Measurements from ENCODE around the gene NKD1.

The NKD1 gene

DNA sequence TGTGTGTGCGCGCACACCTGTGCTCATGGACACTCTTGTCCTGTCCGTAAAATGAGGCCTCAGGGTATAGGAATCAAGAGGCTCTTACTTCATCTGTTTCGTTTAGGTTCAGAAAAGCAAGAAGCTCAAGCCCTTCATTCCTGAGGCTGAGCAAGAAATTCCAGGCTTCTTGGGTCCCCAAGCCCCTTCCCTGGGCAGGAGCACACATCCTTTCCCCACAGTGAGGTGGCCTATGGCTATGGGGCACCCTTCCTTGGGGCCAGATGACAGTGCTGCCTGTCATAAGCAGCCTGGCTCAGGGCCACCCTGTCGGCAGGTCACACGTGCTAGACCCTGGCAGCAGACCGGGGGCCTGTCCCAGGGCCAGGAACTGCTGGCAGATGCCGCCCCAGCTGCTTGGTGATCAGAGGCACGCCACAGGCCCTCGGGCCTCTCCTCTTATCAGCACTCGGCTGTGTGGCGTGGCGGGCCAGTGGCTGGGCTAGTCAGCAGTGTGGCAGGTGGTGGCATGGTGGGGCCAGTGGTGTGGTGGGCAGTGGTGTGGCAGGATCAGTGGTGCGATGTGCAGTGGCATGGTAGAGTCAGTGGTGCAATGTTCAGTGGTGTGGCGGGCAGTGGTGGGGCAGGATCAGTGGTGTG, 50.2 kb downstream of the NKD1 start:
- DNase-seq (ENCODE audit: low read depth in 2 of 2, low spot score in 1 of 2): no peak

DNA sequence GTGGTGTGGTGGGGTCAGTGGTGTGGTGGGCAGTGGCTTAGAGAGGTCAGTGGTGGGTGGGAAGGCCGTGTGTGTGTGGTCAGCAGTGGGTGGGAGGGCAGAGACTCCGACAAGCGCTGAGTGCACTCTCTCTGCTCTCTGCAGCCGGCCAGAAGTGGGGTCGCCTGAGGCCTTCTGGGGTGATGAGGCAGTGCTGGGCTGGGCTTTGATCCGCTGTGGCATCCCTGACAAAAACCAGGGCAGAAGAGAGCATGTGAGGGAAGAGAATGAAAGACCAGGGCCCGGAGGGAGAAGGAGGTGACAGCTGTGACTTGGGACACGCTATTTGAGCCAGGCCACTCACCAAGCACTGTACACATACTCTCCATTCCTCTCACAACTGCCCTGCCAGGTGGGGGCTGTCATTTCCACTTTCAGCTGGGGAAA, 50.8 kb downstream of the NKD1 start:
- DNase-seq (ENCODE audit: low read depth in 2 of 2, low spot score in 1 of 2): no peak

DNA sequence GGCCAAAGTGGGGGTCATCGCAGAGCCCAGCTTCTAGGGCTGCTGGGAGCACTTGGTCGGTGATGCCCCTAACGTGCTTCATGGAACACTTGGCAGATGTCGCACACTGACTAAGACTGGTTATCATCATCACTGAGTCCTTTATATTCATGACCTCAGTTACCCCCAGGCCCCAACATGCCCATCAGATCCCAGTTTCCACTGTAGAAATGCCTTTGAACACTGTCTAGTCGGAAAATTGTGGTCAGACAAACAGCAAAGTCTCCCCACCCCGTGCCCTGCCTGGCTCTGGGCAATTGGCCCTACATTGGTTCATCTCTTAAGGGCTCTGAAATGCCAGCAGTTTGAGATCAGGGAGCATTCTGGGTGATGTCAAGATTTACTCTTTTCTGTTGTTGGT, 51.3 kb downstream of the NKD1 start:
- DNase-seq (ENCODE audit: low read depth in 2 of 2, low spot score in 1 of 2): no peak

DNA sequence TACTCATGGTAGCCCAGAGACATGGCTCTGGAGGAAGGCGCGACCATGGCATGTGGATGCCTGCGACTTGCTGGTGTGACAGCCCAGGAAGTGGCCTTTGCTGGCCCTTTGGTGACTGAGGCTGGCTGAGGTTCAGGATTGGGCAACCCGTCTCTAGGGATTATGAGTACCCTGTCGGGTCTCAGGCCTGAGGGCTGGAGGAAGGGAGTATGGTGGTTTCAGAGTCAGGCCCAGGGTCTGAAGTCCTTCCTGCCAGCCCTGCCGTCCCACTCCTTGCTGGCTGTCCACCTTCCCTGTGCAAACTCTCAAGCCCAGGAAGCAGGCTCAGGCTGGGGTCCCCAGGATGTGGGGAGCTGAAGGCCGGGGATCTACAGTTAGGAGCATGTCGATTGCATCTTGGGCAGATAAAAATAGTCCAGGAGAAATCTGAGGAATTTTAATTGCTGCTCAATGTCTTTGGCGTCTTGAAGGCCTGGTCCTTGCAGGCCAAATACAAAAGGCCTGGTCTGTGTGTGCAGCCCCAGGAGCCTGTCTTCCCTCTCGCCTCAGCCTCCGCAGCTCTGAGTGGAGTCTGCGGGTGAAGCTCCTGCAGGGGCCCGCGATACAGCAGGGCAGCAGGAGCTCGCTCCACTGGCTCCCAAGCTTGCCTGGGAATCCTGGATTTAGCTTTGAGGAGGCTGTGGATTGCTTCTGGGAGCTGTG, 52.5 kb downstream of the NKD1 start:
- DNase-seq (ENCODE audit: low read depth in 2 of 2, low spot score in 1 of 2): no peak

DNA sequence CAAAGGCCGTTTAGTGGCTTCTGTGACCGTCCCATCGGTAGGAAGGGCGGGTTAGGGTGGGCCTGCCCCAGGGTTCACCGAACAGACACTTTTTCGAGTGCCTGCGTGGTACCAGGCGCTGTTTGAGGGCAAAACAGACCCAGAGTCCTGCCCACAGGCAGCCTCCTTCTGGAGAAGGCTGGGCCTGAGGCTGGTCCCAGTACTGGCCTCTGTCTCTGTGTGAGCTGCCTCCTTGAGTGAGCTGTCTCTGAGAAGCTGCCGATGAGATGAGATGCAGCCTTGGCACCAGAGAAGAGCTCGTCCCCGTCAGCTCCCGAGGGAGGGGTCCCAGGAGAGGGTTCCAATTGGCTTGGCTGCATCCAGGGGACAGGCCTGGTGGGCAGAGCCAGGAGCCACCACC, 53.1 kb downstream of the NKD1 start:
- DNase-seq (ENCODE audit: low read depth in 2 of 2, low spot score in 1 of 2): no peak

DNA sequence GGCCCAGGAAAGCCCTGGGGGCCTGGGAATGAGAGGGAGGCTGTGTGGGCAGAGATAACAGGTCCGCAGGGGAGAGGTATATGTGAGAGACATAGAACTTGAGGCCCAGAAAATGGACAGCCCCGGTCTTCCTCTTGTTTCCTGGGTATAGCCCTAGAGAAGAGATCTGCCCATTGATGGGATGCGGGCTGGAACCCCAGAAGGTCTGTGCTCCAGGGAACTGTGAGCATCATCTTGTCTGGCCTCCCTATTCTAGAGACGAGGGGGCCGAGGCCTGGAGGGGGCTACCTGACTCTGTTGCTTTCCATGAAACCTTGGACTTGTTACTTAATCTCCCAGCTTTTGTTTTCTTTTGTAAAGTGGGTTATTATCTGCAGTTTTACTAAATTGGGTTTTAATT, 53.9 kb downstream of the NKD1 start:
- no peak for DNase-seq (ENCODE audit: low read depth in 2 of 2, low spot score in 1 of 2)

DNA sequence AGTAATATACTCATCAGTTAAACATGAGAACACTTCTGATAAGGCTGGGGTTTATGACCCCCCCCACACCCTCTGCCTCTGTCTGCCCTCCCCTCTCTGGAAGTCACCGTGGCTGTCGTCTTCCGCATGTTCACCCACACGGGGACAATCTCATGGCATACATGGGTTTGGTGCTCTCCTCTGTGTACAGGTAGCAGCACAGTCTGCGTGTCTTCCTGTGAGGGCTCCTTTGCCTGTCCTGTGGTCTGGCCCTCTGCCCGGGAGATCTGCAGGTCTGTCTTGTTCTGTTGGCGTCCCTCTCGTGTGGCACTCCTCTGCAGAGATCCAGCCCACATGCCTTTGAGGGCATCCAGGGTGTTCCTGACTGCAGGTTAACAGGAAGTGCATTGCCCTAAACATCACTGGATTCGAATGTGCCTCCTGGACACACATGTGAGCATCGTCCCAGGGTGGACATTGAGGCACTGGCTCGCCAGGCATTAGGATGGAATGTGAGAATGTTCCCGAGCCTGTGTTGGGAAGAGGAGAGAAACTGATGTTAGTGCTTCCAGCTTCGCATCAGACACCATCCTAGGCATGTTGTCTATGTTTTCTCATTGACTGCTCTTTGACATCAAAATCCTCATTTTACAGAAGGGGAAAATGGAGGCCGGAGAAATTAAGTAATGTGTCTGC, 54.5 kb downstream of the NKD1 start:
- no peak for DNase-seq (ENCODE audit: low read depth in 2 of 2, low spot score in 1 of 2)

DNA sequence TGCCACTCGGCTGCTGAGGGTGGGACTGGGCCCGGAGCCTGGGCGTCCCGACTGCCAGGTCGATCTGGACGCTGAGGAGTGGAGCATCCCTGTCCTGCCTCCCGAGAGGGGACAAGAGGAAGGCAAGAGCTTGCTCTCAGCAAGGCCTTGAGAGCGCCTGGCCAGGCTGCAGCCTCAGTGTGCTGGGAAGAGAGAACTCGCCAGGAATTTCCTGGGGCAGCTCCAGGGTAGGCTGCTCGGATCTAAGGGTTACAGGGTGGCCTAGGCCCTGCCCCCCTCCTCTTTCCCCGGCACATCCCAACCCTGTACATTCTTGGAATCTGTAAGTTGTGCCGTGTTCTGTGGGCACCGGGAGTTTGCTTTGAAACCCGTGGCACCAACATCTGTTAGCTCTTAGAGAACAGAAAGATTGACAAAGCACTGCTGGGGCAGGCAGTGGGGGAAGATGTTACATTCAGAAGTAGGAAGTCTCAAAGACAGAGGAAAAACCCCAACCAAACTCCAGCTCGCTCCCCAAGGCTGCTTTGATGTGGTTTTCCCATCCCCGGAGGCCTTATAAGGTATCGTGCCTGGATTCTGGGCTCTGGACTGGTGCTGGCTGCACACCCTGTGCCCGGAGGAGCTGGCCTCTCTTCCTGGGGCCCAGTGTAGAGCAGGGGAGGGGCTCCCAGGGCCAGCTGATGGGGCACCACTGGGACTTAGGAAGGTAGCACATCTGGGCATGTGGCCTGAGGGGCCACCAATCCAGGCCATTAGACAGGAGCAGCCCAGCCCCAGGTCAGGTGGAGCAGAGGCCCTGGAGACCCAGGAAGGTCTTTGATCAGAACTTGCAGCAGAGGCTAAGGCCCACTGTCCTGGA, 55.2 kb downstream of the NKD1 start:
- no peak for DNase-seq (ENCODE audit: low read depth in 2 of 2, low spot score in 1 of 2)

DNA sequence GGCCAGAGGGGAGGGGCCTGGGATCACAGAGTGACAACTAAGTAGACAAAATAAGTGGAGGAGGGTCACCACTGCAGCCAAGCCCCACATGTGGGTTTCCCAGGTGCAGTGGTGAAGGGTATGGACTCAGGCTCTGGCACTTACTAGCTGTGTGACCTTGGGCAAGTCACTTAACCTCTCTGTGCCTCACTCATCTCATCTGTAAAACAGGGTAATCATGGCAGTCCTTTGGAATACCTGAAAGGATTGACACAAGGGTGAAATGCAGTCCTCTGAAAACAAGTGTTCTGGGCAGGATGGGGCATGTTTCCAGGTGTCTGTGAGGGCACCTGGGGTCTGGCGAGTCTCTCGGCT, 55.8 kb downstream of the NKD1 start:
- DNase-seq (ENCODE audit: low read depth in 2 of 2, low spot score in 1 of 2): no peak

DNA sequence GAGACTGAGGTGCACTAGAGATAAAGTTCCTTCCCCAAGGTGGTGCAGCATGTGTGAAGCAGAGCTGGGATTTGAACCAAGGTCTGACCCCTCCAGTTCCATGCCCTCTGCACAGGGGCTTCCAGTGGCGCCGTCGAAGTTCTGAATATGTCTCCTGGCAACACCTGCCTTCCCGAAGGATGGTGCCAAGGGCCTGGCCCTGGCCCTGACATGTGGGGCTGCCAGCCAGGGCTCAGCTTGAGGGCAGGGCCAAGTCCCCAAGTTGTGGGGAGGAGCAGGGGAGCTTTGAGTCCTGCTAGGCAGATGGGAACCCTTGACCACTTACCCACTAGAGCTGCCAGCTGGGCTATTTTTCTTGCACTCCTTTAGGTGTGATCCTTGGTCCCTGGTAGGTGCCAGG, 56.4 kb downstream of the NKD1 start:
- no peak for DNase-seq (ENCODE audit: low read depth in 2 of 2, low spot score in 1 of 2)

DNA sequence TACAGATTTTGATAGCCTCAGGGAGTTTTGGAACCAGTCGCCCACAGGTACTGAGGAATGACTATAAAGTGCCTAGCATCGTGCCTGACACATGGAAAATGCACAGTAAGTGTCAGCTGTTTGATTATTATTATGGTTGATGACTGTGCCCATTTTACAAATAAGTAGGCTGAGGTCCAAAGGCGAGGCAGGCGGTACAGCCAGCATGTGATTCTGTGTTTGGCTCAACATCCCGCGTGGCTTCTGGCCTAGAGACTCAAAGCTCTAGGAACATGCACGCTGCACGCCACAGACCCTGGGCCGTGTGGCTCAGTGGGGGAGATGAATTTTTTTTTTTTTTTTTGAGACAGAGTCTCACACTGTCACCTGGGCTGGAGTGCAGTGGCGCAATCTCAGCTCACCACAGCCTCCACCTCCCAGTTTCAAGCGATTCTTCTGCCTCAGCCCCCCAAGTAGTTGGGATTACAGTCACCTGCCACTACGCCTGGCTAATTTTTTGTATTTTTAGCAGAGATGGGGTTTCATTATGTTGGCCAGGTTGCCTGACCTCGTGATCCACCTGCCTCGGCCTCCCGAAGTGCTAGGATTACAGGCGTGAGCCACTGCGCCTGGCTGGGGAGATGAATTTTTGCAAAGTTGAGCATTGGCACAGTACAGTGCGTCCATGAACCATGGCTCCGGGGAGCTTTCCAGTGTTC, 57.7 kb downstream of the NKD1 start:
- no peak for DNase-seq (ENCODE audit: low read depth in 2 of 2, low spot score in 1 of 2)

DNA sequence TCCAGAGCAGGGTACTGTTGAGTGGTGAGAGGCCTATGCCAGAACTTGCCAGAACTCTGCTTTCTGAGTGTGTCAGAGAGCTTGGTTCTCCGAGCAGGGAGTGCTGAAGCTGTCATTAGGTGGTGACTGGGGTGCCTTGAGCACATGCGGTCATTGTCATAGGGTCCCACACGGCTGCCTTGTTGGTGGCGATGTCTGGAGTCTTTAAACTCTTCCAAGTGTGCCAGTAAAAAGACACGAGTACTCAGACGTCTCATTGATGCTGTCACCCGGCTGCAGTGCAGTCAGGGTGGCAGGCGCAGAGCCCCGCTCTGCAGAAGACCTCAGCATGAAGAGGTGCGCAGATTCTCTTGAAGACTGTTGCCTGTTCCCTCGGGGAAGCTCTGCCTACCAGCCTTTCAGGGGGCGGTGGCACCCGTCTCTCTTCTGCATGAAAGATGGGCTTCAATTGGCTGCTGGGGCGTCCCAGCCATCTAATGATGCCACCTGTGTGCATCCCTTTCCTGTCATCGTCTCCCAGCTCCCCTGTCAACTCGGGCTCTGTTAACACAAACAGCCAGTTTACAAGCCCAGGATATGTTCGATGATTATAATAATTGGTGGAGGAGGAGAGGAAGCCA, 58.3 kb downstream of the NKD1 start:
- no peak for DNase-seq (ENCODE audit: low read depth in 2 of 2, low spot score in 1 of 2)

DNA sequence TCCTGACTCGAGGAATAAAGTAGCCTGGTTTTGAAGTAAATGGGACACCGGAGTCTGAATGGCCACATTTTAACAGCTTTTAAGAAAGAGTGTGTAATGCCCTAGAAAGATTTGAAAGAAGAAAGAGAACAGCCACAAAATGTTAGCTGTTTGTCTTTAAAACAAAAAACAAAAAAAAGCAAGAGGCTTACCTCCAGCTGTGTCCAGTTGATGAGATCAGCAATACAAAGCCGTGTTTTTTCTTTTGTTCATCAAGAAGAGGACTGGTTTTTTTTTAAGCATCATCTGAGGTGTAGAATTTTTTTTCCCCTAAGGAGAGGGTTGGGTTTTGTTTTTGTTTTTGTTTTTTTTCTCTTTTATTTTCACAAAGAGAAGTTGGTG, 58.8 kb downstream of the NKD1 start:
- no peak for DNase-seq (ENCODE audit: low read depth in 2 of 2, low spot score in 1 of 2)

DNA sequence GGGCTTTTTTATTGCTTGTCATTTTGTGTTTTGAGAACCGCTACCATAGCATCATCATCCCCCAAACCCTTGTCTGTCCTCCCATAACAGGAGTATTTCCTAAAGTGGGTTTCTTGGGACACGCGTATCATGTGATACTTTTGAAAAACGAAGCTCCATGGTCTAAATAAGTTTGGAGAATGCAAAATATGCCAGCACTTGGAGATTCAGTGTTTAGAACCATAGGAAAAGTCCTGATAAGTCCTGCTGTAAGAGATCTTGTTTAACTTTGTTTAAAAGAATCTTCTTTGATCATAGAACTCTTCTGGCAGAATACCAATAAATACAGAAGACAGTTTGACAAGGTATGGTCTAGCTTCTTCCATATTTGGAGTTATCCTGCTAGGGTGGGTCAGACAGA, 59.3 kb downstream of the NKD1 start:
- DNase-seq (ENCODE audit: low read depth in 2 of 2, low spot score in 1 of 2): no peak

DNA sequence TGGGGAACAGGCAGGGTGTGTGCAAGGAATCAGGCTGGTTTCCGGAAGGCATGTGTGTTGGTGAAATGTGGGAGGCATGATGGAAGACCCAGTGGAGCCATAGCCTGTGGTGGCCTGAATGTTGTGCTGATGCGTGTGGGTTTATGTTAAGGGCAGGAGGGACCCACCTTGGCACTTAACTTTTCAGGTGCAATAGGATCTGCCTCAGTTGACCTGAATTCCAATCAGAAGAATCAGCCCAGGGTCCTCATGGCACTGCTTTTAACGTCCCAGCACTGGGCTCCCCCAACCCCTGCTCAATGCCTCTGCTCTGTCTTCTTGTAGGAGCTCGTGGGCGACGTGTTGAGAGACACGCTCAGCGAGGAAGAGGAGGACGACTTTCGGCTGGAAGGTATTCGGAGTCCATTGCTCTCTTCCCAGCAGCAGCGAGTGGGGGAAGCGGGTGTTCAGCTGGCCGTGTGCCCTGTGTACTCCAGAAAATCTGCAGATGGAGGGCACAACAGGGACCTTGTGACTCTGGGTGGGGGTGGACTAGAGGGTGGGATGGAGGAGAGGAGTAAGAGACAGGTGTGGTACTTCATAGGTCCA, 59.9 kb downstream of the NKD1 start:
- no peak for DNase-seq (ENCODE audit: low read depth in 2 of 2, low spot score in 1 of 2)

DNA sequence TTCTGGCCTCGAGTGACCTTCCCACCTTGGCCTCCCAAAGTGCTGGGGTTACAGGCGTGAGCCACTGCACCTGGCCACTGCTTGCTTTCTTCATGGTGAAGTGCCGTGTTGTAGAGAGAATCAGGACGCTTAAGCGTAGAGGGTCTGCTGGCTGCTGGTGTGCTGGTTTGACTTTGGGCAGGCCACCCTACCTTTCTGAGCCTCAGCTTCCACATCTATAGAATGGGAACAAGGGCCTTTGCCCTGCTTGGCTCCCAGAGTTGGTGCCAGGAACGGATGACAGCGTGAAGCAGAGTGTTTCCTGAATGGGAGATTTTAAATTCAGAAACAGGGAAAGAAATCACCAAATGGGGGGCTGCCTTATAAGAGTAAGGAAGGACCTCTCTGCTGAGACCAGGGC, 60.9 kb downstream of the NKD1 start:
- DNase-seq (ENCODE audit: low read depth in 2 of 2, low spot score in 1 of 2): no peak

DNA sequence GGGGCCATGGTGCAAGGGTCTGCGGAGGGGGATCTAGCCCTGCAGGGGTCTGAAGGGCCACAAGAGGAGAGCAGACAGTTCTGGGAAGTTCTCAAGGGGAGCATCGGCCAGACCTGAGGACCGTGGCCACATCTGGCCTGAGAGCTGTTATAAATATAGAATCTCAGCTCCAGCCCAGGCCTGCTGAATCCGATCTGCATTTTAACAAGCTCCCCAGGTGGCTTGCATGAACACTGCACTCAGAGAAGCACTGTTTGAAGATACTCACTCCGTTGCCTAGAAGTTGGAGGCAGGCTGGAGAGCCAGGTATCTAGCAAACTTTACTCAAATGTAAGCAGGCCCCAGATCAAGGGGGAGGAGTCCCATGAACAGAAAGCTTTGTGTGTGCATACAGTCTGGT, 61.3 kb downstream of the NKD1 start:
- no peak for DNase-seq (ENCODE audit: low read depth in 2 of 2, low spot score in 1 of 2)

DNA sequence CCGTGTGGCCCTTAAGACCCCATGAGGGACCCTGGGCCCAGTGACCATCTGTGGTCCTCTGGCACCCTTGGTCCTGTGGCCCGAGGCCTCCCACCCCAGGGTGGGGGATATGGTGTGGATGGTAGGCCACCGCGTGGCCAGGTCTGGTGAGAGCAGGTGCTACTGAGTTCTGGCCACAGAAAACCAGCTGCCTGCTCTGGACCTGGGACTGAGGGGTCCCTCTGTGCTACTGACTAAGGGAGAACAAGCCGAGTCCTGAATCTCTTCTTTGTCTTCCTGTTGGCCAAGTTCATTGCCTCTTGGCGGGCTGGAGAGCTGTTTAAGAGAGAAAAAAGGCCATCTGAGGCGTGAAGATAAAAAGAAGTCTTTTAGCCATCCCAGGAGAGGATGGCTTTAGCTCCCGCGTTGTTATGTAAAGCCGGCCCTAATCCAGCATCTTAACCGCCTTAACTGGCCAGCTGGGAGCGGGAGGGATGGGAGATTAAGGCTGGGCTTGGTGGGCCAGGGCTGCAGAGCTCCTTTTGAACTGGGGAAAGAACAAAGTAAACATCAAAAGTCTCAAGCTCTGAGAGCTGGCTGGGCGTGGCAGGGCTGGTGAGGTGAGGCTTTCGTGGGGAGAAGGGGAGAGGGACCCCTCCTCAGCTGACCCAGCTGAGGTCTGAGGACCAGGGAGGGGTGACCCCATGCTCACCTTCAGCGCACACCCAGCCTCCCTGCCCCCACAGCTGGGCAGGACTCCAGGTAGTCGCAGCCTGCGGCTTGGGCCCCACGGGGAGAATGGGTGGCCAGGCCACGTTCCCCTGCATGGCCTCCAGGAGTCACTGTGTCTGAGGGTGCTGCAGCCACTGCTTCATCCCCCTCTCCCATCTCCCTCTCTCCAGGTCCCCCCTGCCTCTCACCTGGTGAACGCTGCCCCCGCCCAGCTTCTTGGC, 62.4 kb downstream of the NKD1 start:
- no peak for DNase-seq (ENCODE audit: low read depth in 2 of 2, low spot score in 1 of 2)

DNA sequence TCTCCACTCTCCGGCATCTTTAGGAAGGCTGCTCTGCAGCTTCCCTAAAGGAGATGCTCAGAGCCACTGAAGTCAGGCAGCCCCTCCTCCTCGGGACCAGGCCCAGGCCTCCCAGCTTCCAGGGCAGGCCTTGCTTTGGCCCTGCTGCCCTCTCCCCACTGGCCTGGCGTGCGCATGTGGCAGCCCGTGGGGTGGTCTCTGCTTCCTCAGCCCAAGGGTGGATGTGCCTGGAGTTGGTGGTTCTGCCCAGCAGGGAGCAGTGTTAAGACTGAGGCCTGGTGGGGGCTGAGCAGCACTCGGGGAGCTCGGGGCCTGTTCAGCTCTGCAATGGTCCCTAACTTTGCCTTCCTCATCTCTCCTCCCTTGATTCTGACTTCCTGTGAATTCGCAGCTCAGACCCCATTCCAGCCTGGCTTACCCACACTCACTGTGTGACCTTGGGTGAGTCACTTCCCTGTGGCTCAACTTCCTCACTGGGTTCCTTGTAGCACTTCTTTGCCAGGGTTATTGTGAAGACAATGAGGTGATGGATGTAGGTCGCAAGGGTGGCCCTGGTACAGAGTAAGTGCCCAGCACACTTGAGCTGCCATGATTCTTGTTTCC, 63.2 kb downstream of the NKD1 start:
- no peak for DNase-seq (ENCODE audit: low read depth in 2 of 2, low spot score in 1 of 2)

Data from stimulated activated CD8-positive, alpha-beta memory T cell treated with anti-CD3 and anti-CD28 coated beads, Interleukin-4, amount 100 ng/mL, for 1 hour (primary cell).